ENCODE measurements around the gene TFB1M.
A peak's percentile ranks its signal among the peaks of the same experiment; 100 is the strongest.
"Not testable (repeated sequence)": the region's sequence is repeated elsewhere in the genome, so short reads cannot be mapped to it uniquely, and the experiment has no call there.

The TFB1M gene

GRCh38 chr6:155314092-155314772 is at the start of gene TFB1M:
TFB1M (minus strand) TSS chr6:155314484; CDS start chr6:155314428, 56 bp downstream.
- DNase-seq = peak; percentile 99

GRCh38 chr6:155364021-155364420 is 49.7 kb upstream of the TFB1M start:
- not testable (repeated sequence) for DNase-seq

- not testable (repeated sequence) for DNase-seq
Measured at GRCh38 chr6:155362968-155363632, 48.8 kb upstream of the TFB1M start.

GRCh38 chr6:155354167-155354566 is 39.9 kb upstream of the TFB1M start:
- no peak for DNase-seq

GRCh38 chr6:155352811-155353210 is 38.5 kb upstream of the TFB1M start:
- DNase-seq = no peak

- no peak for DNase-seq
Measured at GRCh38 chr6:155352130-155352420, 37.8 kb upstream of the TFB1M start.

- no peak for DNase-seq
Measured at GRCh38 chr6:155351273-155352129, 37.2 kb upstream of the TFB1M start.

GRCh38 chr6:155349956-155350355 is 35.7 kb upstream of the TFB1M start:
- no peak for DNase-seq

GRCh38 chr6:155349129-155349528 is 34.8 kb upstream of the TFB1M start:
- DNase-seq = no peak

GRCh38 chr6:155347800-155348199 is 33.5 kb upstream of the TFB1M start:
- DNase-seq = no peak

GRCh38 chr6:155346957-155347356 is 32.7 kb upstream of the TFB1M start:
- DNase-seq = no peak

GRCh38 chr6:155344341-155345006 is 30.2 kb upstream of the TFB1M start:
- no peak for DNase-seq

GRCh38 chr6:155341130-155341828 is 27.0 kb upstream of the TFB1M start:
- DNase-seq = no peak

- no peak for DNase-seq
Measured at GRCh38 chr6:155340464-155341129, 26.3 kb upstream of the TFB1M start.

GRCh38 chr6:155339929-155340328 is 25.6 kb upstream of the TFB1M start:
- DNase-seq = not testable (repeated sequence)

GRCh38 chr6:155338237-155338636 is 24.0 kb upstream of the TFB1M start:
- DNase-seq = not testable (repeated sequence)

GRCh38 chr6:155335265-155335664 is 21.0 kb upstream of the TFB1M start:
- no peak for DNase-seq

- not testable (repeated sequence) for DNase-seq
Measured at GRCh38 chr6:155334073-155334472, 19.8 kb upstream of the TFB1M start.

GRCh38 chr6:155333414-155333813 is 19.1 kb upstream of the TFB1M start:
- no peak for DNase-seq

GRCh38 chr6:155330922-155331321 is 16.6 kb upstream of the TFB1M start:
- no peak for DNase-seq

GRCh38 chr6:155330133-155330734 is 15.9 kb upstream of the TFB1M start:
- no peak for DNase-seq
